HepG2 (cell line): ENCODE data around the gene TMEM53. TPM values are rescaled to one million over a fixed set of nuclear protein-coding genes. Genes with fewer than 3 reads are reported as not detected.

Source experiments
- ATAC-seq: fragments of 200-7000 bp; cut with Tn5 transposase; 3 replicates; pipeline ENCODE4 v1.9.1; 2020; ENCODE audit warnings: mild to moderate bottlenecking, moderate library complexity
- BruUV-seq: library from RNA; stranded (reverse); fragments of 400-500 nt; replicated peaks from 2 replicates; lab custom pipeline; 2021; lab: Mats Ljungman, UMichigan
- CTCF ChIA-PET: fragments of 300-600 bp; formaldehyde crosslinking; extraction: SDS; loops from one replicate; lab custom pipeline; 2021; ENCODE audit warnings: low total read pairs, inconsistent platforms, low intra/inter-chr PET ratio; lab: Yijun Ruan, JAX
- POLR2A ChIA-PET: fragments of 350-600 bp; sonication (Branson Sonifier 250); formaldehyde crosslinking; loops from one replicate; lab custom pipeline; 2020; ENCODE audit warnings: antibody characterized with exemption, inconsistent platforms; lab: Yijun Ruan, JAX
- DNase-seq: peaks from one replicate; pipeline ENCODE4 v3.0.0-alpha.2; 2015; ENCODE audit warnings: low spot score
- FAIRE-seq: peaks from 3 replicates; lab custom pipeline; 2011; peaks lifted over from hg19 to GRCh38; lab: Jason Lieb, UNC
- H2AFZ ChIP-seq: one replicate; pipeline ENCODE4 v1.6.1; 2011; ENCODE audit warnings: low read length, inconsistent platforms
- H3K27ac ChIP-seq: fragments of 300-600 bp; 3 replicates; pipeline ENCODE4 v1.8.0; 2011; ENCODE audit warnings: mixed run types, mild to moderate bottlenecking, mixed read lengths, low read length, inconsistent platforms; ENCODE audit not compliant: insufficient read depth; ENCODE audit errors: extremely low read length
- H3K27me3 ChIP-seq, 2 experiments: fragments of 200-600 bp in 1 of 2; 2 replicates in 1 of 2; 3 replicates in 1 of 2; pipeline versions ENCODE4 v1.6.0 to v1.8.0; 2011; ENCODE audit warnings: low read length in 2 of 2, mild to moderate bottlenecking in 2 of 2, moderate library complexity in 2 of 2, inconsistent platforms in 1 of 2; ENCODE audit not compliant: insufficient read depth in 2 of 2, control insufficient read depth in 1 of 2
- H3K36me3 ChIP-seq, 2 experiments: fragments of 200-600 bp in 1 of 2; replicated peaks in 1 of 2; 2 replicates in 1 of 2; 3 replicates in 1 of 2; pipeline versions ENCODE4 v1.5.1 to v1.8.0; 2011; ENCODE audit warnings: low read length in 2 of 2, inconsistent platforms in 1 of 2; ENCODE audit not compliant: insufficient read depth in 2 of 2, control insufficient read depth in 1 of 2
- H3K4me1 ChIP-seq: 2 replicates; pipeline ENCODE4 v1.5.1; 2012; ENCODE audit warnings: low read length, inconsistent platforms; ENCODE audit not compliant: insufficient read depth
- H3K4me2 ChIP-seq: 2 replicates; pipeline ENCODE4 v1.6.0; 2011; ENCODE audit warnings: low read depth, low read length, inconsistent platforms
- H3K4me3 ChIP-seq, 3 experiments: fragments of 200-600 bp in 1 of 3; sonication (generic), shearing (Covaris generic) in 1 of 3; replicated peaks in 1 of 3; 2 replicates each; pipeline ENCODE4 v1.5.1; 2011 to 2016; ENCODE audit warnings: low read length in 3 of 3, inconsistent platforms in 2 of 3, low read depth in 2 of 3, mild to moderate bottlenecking in 2 of 3, control low read depth in 1 of 3, mixed read lengths in 1 of 3; ENCODE audit not compliant: insufficient read depth in 1 of 3
- H3K79me2 ChIP-seq: one replicate; pipeline ENCODE4 v1.6.1; 2011; ENCODE audit warnings: low read length, inconsistent platforms; ENCODE audit not compliant: insufficient read depth
- H3K9ac ChIP-seq: 2 replicates; pipeline ENCODE4 v1.6.0; 2011; ENCODE audit warnings: mild to moderate bottlenecking, low read depth, low read length, inconsistent platforms; ENCODE audit not compliant: insufficient read depth
- H3K9me3 ChIP-seq: 2 replicates; pipeline ENCODE4 v1.5.1; 2012; ENCODE audit warnings: mild to moderate bottlenecking, low read length
- H4K20me1 ChIP-seq: 2 replicates; pipeline ENCODE4 v1.6.0; 2011; ENCODE audit warnings: inconsistent platforms, mild to moderate bottlenecking, low read length, moderate library complexity; ENCODE audit not compliant: insufficient read depth
- ASH2L ChIP-seq: fragments of 300-600, 200-600 bp; sonication (generic); IDR thresholded peaks from 2 replicates; pipeline ENCODE4 v1.7.0; 2017; ENCODE audit warnings: low read depth, mild to moderate bottlenecking, moderate library complexity, mixed read lengths, low read length; ENCODE audit not compliant: insufficient read length
- ELF4 ChIP-seq: sonication (generic); formaldehyde crosslinking; IDR thresholded peaks from 2 replicates; pipeline ENCODE4 v1.5.0; 2020; ENCODE audit warnings: missing genetic modification reagents, mild to moderate bottlenecking, moderate library complexity, borderline replicate concordance
- EP300 ChIP-seq, 3 experiments: sonication (generic) in 1 of 3; formaldehyde crosslinking in 1 of 3; IDR thresholded peaks; 2 replicates each; pipeline versions ENCODE4 v1.5.1 to v1.6.1; 2011 to 2020; ENCODE audit warnings: low read depth in 2 of 3, low read length in 2 of 3, borderline replicate concordance in 1 of 3, improper control_type of control experiment in 1 of 3, mild to moderate bottlenecking in 1 of 3, missing genetic modification reagents in 1 of 3, moderate library complexity in 1 of 3
- FOSL2 ChIP-seq: sonication (generic); formaldehyde crosslinking; IDR thresholded peaks from 2 replicates; pipeline ENCODE4 v1.4.0; 2020; ENCODE audit warnings: missing genetic modification reagents
- FOXA3 ChIP-seq: IDR thresholded peaks from 2 replicates; pipeline ENCODE4 v1.6.1; 2016; ENCODE audit warnings: missing genetic modification reagents, missing compliant biosample characterization
- FOXJ3 ChIP-seq: sonication (generic); formaldehyde crosslinking; IDR thresholded peaks from 2 replicates; pipeline ENCODE4 v1.4.0; 2020; ENCODE audit warnings: missing genetic modification reagents, mild to moderate bottlenecking, borderline replicate concordance
- HMG20A ChIP-seq: IDR thresholded peaks from 2 replicates; pipeline ENCODE4 v1.6.1; 2016; ENCODE audit warnings: borderline replicate concordance
- MLLT10 ChIP-seq: sonication (generic); formaldehyde crosslinking; IDR thresholded peaks from 2 replicates; pipeline ENCODE4 v1.4.0; 2020; ENCODE audit warnings: missing genetic modification reagents
- RBAK ChIP-seq: sonication (generic); formaldehyde crosslinking; IDR thresholded peaks from 2 replicates; pipeline ENCODE4 v1.5.1; 2020; ENCODE audit warnings: mild to moderate bottlenecking, missing genetic modification reagents
- RCOR2 ChIP-seq: IDR thresholded peaks from 2 replicates; pipeline ENCODE4 v1.6.1; 2016; ENCODE audit warnings: missing biosample characterization, missing genetic modification reagents
- SCMH1 ChIP-seq: sonication (generic); formaldehyde crosslinking; IDR thresholded peaks from 2 replicates; pipeline ENCODE4 v1.9.0; 2021; ENCODE audit warnings: missing genetic modification reagents, mild to moderate bottlenecking, borderline replicate concordance
- STAT5B ChIP-seq: sonication (generic); formaldehyde crosslinking; IDR thresholded peaks from 2 replicates; pipeline ENCODE4 v1.4.0; 2020; ENCODE audit warnings: missing genetic modification reagents
- ZBTB21 ChIP-seq: sonication (generic); formaldehyde crosslinking; IDR thresholded peaks from 2 replicates; pipeline ENCODE4 v1.4.0; 2020; ENCODE audit warnings: missing genetic modification reagents
- ZFX ChIP-seq: sonication (generic); formaldehyde crosslinking; IDR thresholded peaks from 2 replicates; pipeline ENCODE4 v1.4.0; 2020; ENCODE audit warnings: mild to moderate bottlenecking, low read depth, missing genetic modification reagents, moderate library complexity
- ZNF138 ChIP-seq: sonication (generic); formaldehyde crosslinking; IDR thresholded peaks from 2 replicates; pipeline ENCODE4 v1.5.0; 2020; ENCODE audit warnings: mild to moderate bottlenecking, low read depth, missing genetic modification reagents
- ZNF501 ChIP-seq: sonication (generic); formaldehyde crosslinking; IDR thresholded peaks from 2 replicates; pipeline ENCODE4 v1.5.1; 2020; ENCODE audit warnings: mild to moderate bottlenecking, moderate library complexity, missing genetic modification reagents
- ZNF784 ChIP-seq: sonication (generic); formaldehyde crosslinking; IDR thresholded peaks from 2 replicates; pipeline ENCODE4 v1.5.1; 2020; ENCODE audit warnings: missing genetic modification reagents, mild to moderate bottlenecking, borderline replicate concordance
- ZNF790 ChIP-seq: sonication (generic); formaldehyde crosslinking; IDR thresholded peaks from 2 replicates; pipeline ENCODE4 v1.8.0; 2022; ENCODE audit warnings: missing genetic modification reagents, mild to moderate bottlenecking, borderline replicate concordance
- WGBS: methylation state at CpG from one replicate; pipeline ENCODE4 v1.1.6; 2017; ENCODE audit warnings: low lambda C conversion rate; 5-methylcytosine and 5-hydroxymethylcytosine counted together
- in situ Hi-C: cut with HindIII; loops from 2 replicates; pipeline ENCODE4 v1.10.0; 2017; ENCODE audit warnings: low pct_unique_long_range_greater_than_20kb; ENCODE audit not compliant: extremely low pct_ligation_motif_present
- intact Hi-C: fragments of 100-400 bp; cut with micrococcal nuclease; formaldehyde crosslinking; loops from one replicate; pipeline ENCODE4 v1.10.0; 2022; ENCODE audit not compliant: unreplicated experiment
- polyA plus RNA-seq, 8 experiments: library from polyadenylated mRNA; depleted of rRNA in 3 of 8; stranded (reverse) in 7 of 8; unstranded in 1 of 8; fragments of >200 nt; fragmentation: Illumina TruSeq in 4 of 8; extraction: Trizol in 4 of 8; gene quantifications; 2 replicates each; pipeline versions ENCODE4 v1.2.1 to v1.2.3, GENCODE V29; 2011 to 2016; ENCODE audit warnings: low read depth in 4 of 8, missing spikeins in 1 of 8, mixed read lengths in 1 of 8; ENCODE audit not compliant: insufficient read depth in 1 of 8
- total RNA-seq, 5 experiments: library from RNA; depleted of rRNA; stranded (reverse); fragments of >200 nt; fragmentation: Illumina TruSeq; extraction: Trizol; gene quantifications; 2 replicates each; pipeline ENCODE4 v1.2.3, GENCODE V29; 2016; ENCODE audit warnings: low read depth in 1 of 5

TMEM53 gene
- total and polyA plus RNA-seq, 2 of the 13 experiments (the other 11 are each of a cell fraction or from before 2014, with no cell fraction given): 12.6 to 20.2 TPM

GRCh38 chr1:44707959-44708831, 33.9 kb upstream of the TMEM53 start (continued):
- peak; percentile 46; the same call in 1 of the 2 replicates for TF ChIP-seq FOXJ3 (CRISPR knock-in tag)
- peak; percentile 43; the same call in 1 of the 2 replicates for TF ChIP-seq ZNF784 (CRISPR knock-in tag)
- peak; percentile 67; the same call in 1 of the 2 replicates for TF ChIP-seq FOXA3 (CRISPR knock-in tag)
- TF ChIP-seq RCOR2: 0 out of 2 replicates have a peak, but pooled peaks have one; percentile 9
- TF ChIP-seq ZNF501 (CRISPR knock-in tag): peak; percentile 52
- no peak for TF ChIP-seq STAT5B (CRISPR knock-in tag)

GRCh38 chr1:44707112-44707881, 33.0 kb upstream of the TMEM53 start:
- H3K36me3 ChIP-seq: no peaks in the 10 kb centered on the region
- no TSS peak for BruUV-seq
- TF ChIP-seq ZNF790 (CRISPR knock-in tag) (no peak), ZFX (no peak), MLLT10 (CRISPR knock-in tag) (no peak), ZBTB21 (CRISPR knock-in tag) (no peak), FOSL2 (CRISPR knock-in tag) (peak; percentile 62), ZNF138 (CRISPR knock-in tag) (no peak), SCMH1 (CRISPR knock-in tag) (no peak), HMG20A (CRISPR knock-in tag) (peak; percentile 28; the same call in 1 of the 2 replicates), ASH2L (peak; percentile 26), ELF4 (CRISPR knock-in tag) (no peak), RBAK (CRISPR knock-in tag) (0 out of 2 replicates have a peak, but pooled peaks have one; percentile 47), EP300 (IDR thresholded peaks at IDR 0.05; ENCODE audit: low read depth in 2 of 2, low read length in 2 of 2) (0 out of 4 replicates have a peak, but pooled peaks of 1 of the 2 experiments have one; percentile 15), EP300 (CRISPR knock-in tag; IDR thresholded peaks at IDR 0.05; ENCODE audit: borderline replicate concordance) (no peak)
- H3K79me2 ChIP-seq: no peaks in the 10 kb centered on the region
- POLR2A ChIA-PET: interaction anchor here (1.3 to 2.1 kb wide), 3 partner anchors 14 to 33 kb away, joined by 4 to 11 read pairs (median 5); partner anchors contain the start of genes ARMH1 and TMEM53
- H3K9ac ChIP-seq: no peak overlapping the region
- H3K9me3 ChIP-seq: no peaks in the 10 kb centered on the region
- peak; percentile 50 for DNase-seq
- 46% methylated on average over 6 of the region's 6 CpGs for WGBS
- H3K27me3 ChIP-seq: no peaks in the 10 kb centered on the region; a peak in 1 of 5 replicates
- H3K4me3 ChIP-seq: no peak overlapping the region; a peak in 1 of 6 replicates
- peaks cover 61% of the 10 kb centered on the region for H3K4me1 ChIP-seq
- ATAC-seq: peak; percentile 45
- no peaks in the 10 kb centered on the region for H4K20me1 ChIP-seq
- no peak for FAIRE-seq
- no peak overlapping the region for H2AFZ ChIP-seq
- in situ Hi-C loops (no loop called here), intact Hi-C loops (loop anchor here (5.0 kb wide), 1 partner anchor 55 kb away; no protein-coding TSS in a partner anchor)
- peak overlapping the region; percentile 85 for H3K4me2 ChIP-seq
- CTCF ChIA-PET: interaction anchor here (1.2 kb wide), 1 partner anchor 52 kb away, joined by 7 read pairs; no protein-coding TSS in a partner anchor
- no peak overlapping the region for H3K27ac ChIP-seq
